Vagina (tissue), 2 donors: ENCODE measurements around the gene SUN1. TPM values are rescaled to one million over a fixed set of nuclear protein-coding genes. Genes with fewer than 3 reads are reported as not detected.
"Not testable (repeated sequence)": the region's sequence is repeated elsewhere in the genome, so short reads cannot be mapped to it uniquely, and the experiment has no call there.

Source experiments
- DNase-seq, 2 donors: peaks; one replicate each; pipeline ENCODE4 v3.0.0-alpha.2; 2017; ENCODE audit errors: extremely low spot score in 2 of 2
- H3K27ac ChIP-seq: fragments of 200-600 bp; sonication (generic); one replicate; pipeline ENCODE4 v1.5.1; 2019
- H3K27me3 ChIP-seq: fragments of 200-600 bp; sonication (generic); one replicate; pipeline ENCODE4 v1.5.1; 2019
- H3K36me3 ChIP-seq, 2 donors: fragments of 200-600 bp; sonication (generic); one replicate each; pipeline ENCODE4 v1.5.1; 2017 to 2019
- H3K4me1 ChIP-seq: fragments of 200-600 bp; sonication (generic); one replicate; pipeline ENCODE4 v1.5.1; 2019
- H3K4me3 ChIP-seq, 2 donors: fragments of 200-600 bp; sonication (generic); 1 replicate in 1 of 2; 2 replicates in 1 of 2; pipeline ENCODE4 v1.5.1; 2016 to 2019
- H3K9me3 ChIP-seq: fragments of 200-600 bp; sonication (generic); one replicate; pipeline ENCODE4 v1.5.1; 2019
- POLR2A ChIP-seq, 2 donors: fragments of 450-650 bp; IDR thresholded peaks; one replicate each; pipeline ENCODE4 v1.6.1; 2017; ENCODE audit warnings: antibody characterized with exemption in 2 of 2, mild to moderate bottlenecking in 2 of 2, moderate library complexity in 2 of 2
- POLR2AphosphoS5 ChIP-seq, 2 donors: sonication (generic); formaldehyde crosslinking; IDR thresholded peaks; one replicate each; pipeline ENCODE4 v1.9.0; 2017; ENCODE audit warnings: antibody characterized with exemption in 2 of 2, mild to moderate bottlenecking in 2 of 2, low read depth in 1 of 2; ENCODE audit not compliant: insufficient read depth in 1 of 2
- intact Hi-C: fragments of 100-400 bp; cut with DNase I; formaldehyde crosslinking; loops from one replicate; pipeline ENCODE4 v1.15.1; 2023
- total RNA-seq: library from RNA; depleted of rRNA; stranded (reverse); fragments of >200 nt; gene quantifications from one replicate; pipeline ENCODE4 v1.2.3, GENCODE V29; 2016
- TF ChIP-seq, protein P1 (sequence below), 3 experiments: fragments of 450-650 bp in 2 of 3; fragments of 200-600 bp in 1 of 3; sonication (generic) in 1 of 3; IDR thresholded peaks; one replicate each; pipeline ENCODE4 v1.5.1; 2017 to 2019; ENCODE audit warnings: antibody characterized with exemption in 3 of 3, mild to moderate bottlenecking in 2 of 3, moderate library complexity in 2 of 3

Gene SUN1
- total RNA-seq, 1 donor from 2014 or later, result 170 TPM

DNA sequence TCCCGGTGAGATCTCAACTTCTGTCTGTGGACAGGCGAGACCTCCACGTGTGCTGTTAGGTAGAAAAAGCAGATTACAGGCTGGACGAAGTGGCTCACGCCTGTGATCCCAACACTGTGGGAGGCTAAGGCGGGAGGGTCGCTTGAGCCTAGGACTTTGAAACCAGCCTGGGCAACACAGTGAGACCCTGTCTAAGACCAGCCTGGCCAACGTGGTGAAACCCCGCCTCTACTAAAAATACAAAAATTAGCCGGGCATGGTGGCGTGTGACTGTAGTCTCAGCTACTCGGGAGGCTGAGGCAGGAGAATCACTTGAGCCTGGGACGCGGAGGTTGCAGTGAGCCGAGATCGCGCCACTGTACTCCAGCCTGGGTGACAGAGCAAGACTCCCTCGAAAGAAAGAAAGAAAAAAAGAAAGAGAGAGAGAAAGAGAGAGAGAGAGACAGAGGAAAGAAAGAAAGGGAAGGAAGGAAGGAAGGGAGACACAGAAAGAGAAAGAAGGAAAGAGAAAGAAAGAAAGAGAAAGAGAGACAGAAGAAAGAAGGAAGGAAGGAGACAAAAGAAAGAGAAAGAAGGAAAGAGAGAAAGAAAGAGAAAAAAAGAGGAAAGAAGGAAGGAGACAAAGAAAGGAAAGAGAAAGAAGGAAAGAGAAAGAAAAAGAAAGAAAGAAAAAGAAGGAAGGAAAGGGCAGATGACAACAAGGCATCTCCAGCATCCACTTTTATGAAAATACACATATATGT is 29.6 kb upstream of the SUN1 start:
- Histone ChIP-seq H3K36me3 (no peaks in the 10 kb centered on the region), H3K27me3 (no peaks in the 10 kb centered on the region), H3K27ac (peak overlapping the region; percentile 76), H3K4me1 (peaks cover 17% of the 10 kb centered on the region), H3K9me3 (no peaks in the 10 kb centered on the region), H3K4me3 (peak overlapping the region; percentile 25 to 33)
- intact Hi-C loops, result no loop called here
- DNase-seq, result no peak
- TF ChIP-seq POLR2A (IDR thresholded peaks at IDR 0.05), result no peak
- TF ChIP-seq, protein P1, sequence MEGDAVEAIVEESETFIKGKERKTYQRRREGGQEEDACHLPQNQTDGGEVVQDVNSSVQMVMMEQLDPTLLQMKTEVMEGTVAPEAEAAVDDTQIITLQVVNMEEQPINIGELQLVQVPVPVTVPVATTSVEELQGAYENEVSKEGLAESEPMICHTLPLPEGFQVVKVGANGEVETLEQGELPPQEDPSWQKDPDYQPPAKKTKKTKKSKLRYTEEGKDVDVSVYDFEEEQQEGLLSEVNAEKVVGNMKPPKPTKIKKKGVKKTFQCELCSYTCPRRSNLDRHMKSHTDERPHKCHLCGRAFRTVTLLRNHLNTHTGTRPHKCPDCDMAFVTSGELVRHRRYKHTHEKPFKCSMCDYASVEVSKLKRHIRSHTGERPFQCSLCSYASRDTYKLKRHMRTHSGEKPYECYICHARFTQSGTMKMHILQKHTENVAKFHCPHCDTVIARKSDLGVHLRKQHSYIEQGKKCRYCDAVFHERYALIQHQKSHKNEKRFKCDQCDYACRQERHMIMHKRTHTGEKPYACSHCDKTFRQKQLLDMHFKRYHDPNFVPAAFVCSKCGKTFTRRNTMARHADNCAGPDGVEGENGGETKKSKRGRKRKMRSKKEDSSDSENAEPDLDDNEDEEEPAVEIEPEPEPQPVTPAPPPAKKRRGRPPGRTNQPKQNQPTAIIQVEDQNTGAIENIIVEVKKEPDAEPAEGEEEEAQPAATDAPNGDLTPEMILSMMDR (IDR thresholded peaks at IDR 0.05), result no peak
- TF ChIP-seq POLR2AphosphoS5 (IDR thresholded peaks at IDR 0.05; ENCODE audit: insufficient read depth in 1 of 2, low read depth in 1 of 2), result no peak

DNA sequence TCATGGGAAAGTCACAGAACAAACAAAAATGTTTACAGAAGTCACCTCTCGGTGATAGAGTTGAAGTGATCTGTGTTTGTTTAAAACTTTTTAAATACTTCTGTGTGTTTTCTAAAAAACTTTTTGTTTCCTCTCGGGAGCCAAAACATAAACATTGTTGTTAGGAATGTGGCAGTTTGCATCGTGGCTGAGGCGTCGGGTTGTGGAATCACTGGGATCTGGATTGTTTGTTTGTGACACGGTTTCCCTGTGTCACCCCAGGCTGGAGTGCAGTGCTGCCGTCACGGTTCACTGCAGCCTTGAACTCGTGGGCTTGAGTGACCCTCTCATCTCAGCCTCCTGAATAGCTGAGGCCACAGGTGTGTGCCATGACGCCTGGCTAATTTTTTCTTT is 29.0 kb upstream of the SUN1 start:
- Histone ChIP-seq H3K4me1 (peaks cover 17% of the 10 kb centered on the region), H3K4me3 (no peak overlapping the region), H3K27ac (peak overlapping the region; percentile 29), H3K9me3 (no peaks in the 10 kb centered on the region), H3K36me3 (no peaks in the 10 kb centered on the region), H3K27me3 (no peaks in the 10 kb centered on the region)
- TF ChIP-seq POLR2AphosphoS5 (IDR thresholded peaks at IDR 0.05; ENCODE audit: insufficient read depth in 1 of 2, low read depth in 1 of 2) (no peak), POLR2A (IDR thresholded peaks at IDR 0.05) (no peak)
- TF ChIP-seq, protein P1 (IDR thresholded peaks at IDR 0.05), result no peak
- intact Hi-C loops, result no loop called here
- DNase-seq, result no peak

DNA sequence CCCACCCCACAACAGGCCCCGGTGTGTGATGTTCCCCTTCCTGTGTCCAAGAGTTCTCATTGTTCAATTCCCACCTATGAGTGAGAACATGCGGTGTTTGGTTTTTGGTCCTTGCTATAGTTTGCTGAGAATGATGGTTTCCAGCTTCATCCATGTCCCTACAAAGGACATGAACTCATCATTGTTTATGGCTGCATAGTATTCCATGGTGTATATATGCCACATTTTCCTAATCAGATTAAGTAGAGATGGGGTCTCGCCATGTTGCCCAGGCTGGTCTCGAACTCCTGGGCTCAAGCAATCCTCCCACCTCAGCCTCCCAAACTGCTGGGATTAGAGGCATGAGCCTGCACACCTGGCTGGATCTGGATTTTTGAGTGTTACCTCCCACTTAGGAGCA is 28.5 kb upstream of the SUN1 start:
- H3K4me3 ChIP-seq, intact Hi-C loops, H3K27ac ChIP-seq: not testable (repeated sequence)

DNA sequence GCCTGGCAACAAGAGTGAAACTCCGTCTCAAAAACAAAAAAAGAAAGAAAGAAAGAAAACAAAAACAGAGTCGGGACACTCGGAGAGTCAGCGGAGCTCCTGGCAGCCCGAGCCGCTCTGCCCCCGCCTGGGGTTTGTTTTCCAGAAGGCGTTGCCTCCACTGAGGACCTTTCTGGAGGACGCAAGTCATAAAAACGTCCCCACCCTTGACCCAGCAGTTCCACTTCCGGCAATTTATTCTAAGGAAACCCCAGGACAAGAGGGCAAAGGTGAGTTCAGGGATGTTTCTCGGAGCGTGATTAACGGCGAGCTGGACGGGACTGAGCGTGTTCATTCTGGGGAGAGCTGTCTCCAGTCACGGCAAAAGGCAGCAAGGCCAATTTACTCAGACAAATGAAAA is 27.0 kb upstream of the SUN1 start:
- Histone ChIP-seq H3K36me3 (no peaks in the 10 kb centered on the region), H3K27ac (peak overlapping the region; percentile 60), H3K4me1 (peaks cover 17% of the 10 kb centered on the region), H3K4me3 (no peak overlapping the region), H3K9me3 (no peaks in the 10 kb centered on the region), H3K27me3 (no peaks in the 10 kb centered on the region)
- intact Hi-C loops, result no loop called here
- DNase-seq, result no peak
- TF ChIP-seq, protein P1 (IDR thresholded peaks at IDR 0.05), result no peak
- TF ChIP-seq POLR2AphosphoS5 (IDR thresholded peaks at IDR 0.05; ENCODE audit: insufficient read depth in 1 of 2, low read depth in 1 of 2), result peak; percentile 62 to 86
- no peak for TF ChIP-seq POLR2A (IDR thresholded peaks at IDR 0.05)

More for the DNA sequence above, 28.5 kb upstream of the SUN1 start:
- not testable (repeated sequence) for H3K9me3 ChIP-seq, DNase-seq, H3K27me3 ChIP-seq, H3K36me3 ChIP-seq
- H3K4me1 ChIP-seq, result peaks cover 17% of the 10 kb centered on the region

DNA sequence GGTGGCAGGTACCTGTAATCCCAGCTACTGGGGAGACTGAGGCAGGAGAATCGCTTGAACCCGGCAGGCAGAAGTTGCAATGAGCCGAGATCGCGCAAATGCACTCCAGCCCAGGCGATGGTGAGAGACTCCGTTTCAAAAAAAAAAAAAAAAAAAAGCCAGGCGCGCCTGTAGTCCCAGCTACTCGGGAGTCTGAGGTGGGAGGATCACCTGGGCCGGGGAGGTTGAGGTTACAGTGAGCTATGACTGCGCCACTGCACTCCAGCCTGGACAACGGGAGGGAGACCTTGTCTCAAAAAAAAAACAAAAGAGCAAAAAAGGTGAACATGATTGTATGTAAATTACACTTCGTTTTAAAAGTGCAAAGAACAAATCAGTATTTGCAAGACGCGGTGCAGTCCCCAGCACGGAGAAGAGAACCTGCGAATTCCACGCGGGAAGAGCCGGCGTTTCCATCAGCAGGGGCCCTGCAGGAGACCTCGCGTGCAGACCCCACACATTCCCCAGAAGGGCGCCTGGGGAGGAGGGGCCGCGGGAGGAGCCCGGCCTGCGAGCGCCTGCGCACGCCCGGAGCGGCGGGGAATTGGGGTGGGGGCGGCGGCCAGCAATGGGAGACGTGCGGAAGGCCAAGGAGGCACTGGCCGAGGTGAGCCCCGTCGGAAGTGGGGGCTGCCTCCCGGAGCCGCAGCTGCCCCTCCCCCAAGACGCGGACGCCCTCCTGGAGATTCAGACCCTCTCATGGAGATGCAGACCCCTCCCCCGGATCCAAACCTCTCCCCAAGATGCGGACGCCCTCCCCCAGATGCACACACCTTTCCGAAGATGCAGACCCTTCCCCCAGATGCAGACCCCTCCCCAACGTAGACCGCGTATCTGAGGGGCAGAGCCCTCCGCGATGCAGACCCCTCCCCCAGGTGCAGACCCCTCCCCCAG is 16.7 kb upstream of the SUN1 start:
- Histone ChIP-seq H3K27ac (peak overlapping the region; percentile 99), H3K9me3 (no peaks in the 10 kb centered on the region), H3K4me1 (peaks cover 67% of the 10 kb centered on the region), H3K27me3 (no peaks in the 10 kb centered on the region), H3K36me3 (no peaks in the 10 kb centered on the region), H3K4me3 (peak overlapping the region; percentile 51 to 86)
- no peak for TF ChIP-seq POLR2A (IDR thresholded peaks at IDR 0.05)
- TF ChIP-seq, protein P1 (IDR thresholded peaks at IDR 0.05), result no peak
- TF ChIP-seq POLR2AphosphoS5 (IDR thresholded peaks at IDR 0.05; ENCODE audit: insufficient read depth in 1 of 2, low read depth in 1 of 2), result no peak
- no peak for DNase-seq
- intact Hi-C loops, result no loop called here
